ENCODE data around the gene SAPCD2. TPM values are rescaled to one million over a fixed set of nuclear protein-coding genes. Genes with fewer than 3 reads are reported as not detected.

Gene SAPCD2
- total and polyA plus RNA-seq, 5 donors: 0.08 to 0.63 (median 0.18) TPM

- H3K4me1 ChIP-seq (ENCODE audit: control insufficient read depth, insufficient read depth, low read length): no peaks in the 10 kb centered on the region
- intact Hi-C loops (cut with DNase I): no loop called here
- no peak overlapping the region for H3K27ac ChIP-seq (ENCODE audit: low read length)
- H3K4me3 ChIP-seq (ENCODE audit: low read length): no peak overlapping the region
- DNase-seq (peak in 2 of 3 donors; percentile 40 to 60), ATAC-seq (peak in 1 of 2 donors; percentile 10)
- WGBS: 94% methylated on average over 31 of the region's 31 CpGs
- no peaks in the 10 kb centered on the region for H3K27me3 ChIP-seq (ENCODE audit: control insufficient read depth, insufficient read depth)
- no peaks in the 10 kb centered on the region for H3K9me3 ChIP-seq (ENCODE audit: control insufficient read depth, low read length)
These were observed 35.7 kb upstream of the SAPCD2 start for GRCh38 chr9:137105814-137106661.

- ATAC-seq: no peak
- H3K9me3 ChIP-seq (ENCODE audit: control insufficient read depth, low read length): no peaks in the 10 kb centered on the region
- no peak overlapping the region for H3K4me3 ChIP-seq (ENCODE audit: low read length)
- intact Hi-C loops (cut with DNase I): no loop called here
- peak in 2 of 3 donors; percentile 32 to 39 for DNase-seq
- H3K27me3 ChIP-seq (ENCODE audit: control insufficient read depth, insufficient read depth): no peaks in the 10 kb centered on the region
- no peak overlapping the region for H3K27ac ChIP-seq (ENCODE audit: low read length)
- 93% methylated on average over 37 of the region's 37 CpGs for WGBS
- no peaks in the 10 kb centered on the region for H3K4me1 ChIP-seq (ENCODE audit: control insufficient read depth, insufficient read depth, low read length)
These were observed 33.0 kb upstream of the SAPCD2 start for GRCh38 chr9:137103206-137103999.

GRCh38 chr9:137099231-137099630 is 28.9 kb upstream of the SAPCD2 start:
- WGBS: 91% methylated on average over 14 of the region's 14 CpGs
- ATAC-seq (peak in 1 of 2 donors; percentile 18), DNase-seq (peak in 2 of 3 donors; percentile 20 to 58)
- H3K9me3 ChIP-seq (ENCODE audit: control insufficient read depth, low read length): no peaks in the 10 kb centered on the region
- no peaks in the 10 kb centered on the region for H3K4me1 ChIP-seq (ENCODE audit: control insufficient read depth, insufficient read depth, low read length)
- H3K4me3 ChIP-seq (ENCODE audit: low read length): no peak overlapping the region
- H3K27ac ChIP-seq (ENCODE audit: low read length): no peak overlapping the region
- intact Hi-C loops (cut with DNase I): no loop called here
- no peaks in the 10 kb centered on the region for H3K27me3 ChIP-seq (ENCODE audit: control insufficient read depth, insufficient read depth)

- H3K27me3 ChIP-seq (ENCODE audit: control insufficient read depth, insufficient read depth): no peaks in the 10 kb centered on the region
- whole genome bisulfite sequencing: 90% methylated on average over 20 of the region's 20 CpGs
- ATAC-seq (peak; percentile 9 to 20), DNase-seq (peak in 1 of 3 donors; percentile 31)
- no peaks in the 10 kb centered on the region for H3K9me3 ChIP-seq (ENCODE audit: control insufficient read depth, low read length)
- H3K4me1 ChIP-seq (ENCODE audit: control insufficient read depth, insufficient read depth, low read length): no peaks in the 10 kb centered on the region
- no peak overlapping the region for H3K27ac ChIP-seq (ENCODE audit: low read length)
- H3K4me3 ChIP-seq (ENCODE audit: low read length): no peak overlapping the region
- intact Hi-C loops (cut with DNase I): no loop called here
These were observed 27.6 kb upstream of the SAPCD2 start for GRCh38 chr9:137097761-137098462.

GRCh38 chr9:137096785-137097546 is 26.6 kb upstream of the SAPCD2 start:
- Histone ChIP-seq H3K4me1 (ENCODE audit: control insufficient read depth, insufficient read depth, low read length) (no peaks in the 10 kb centered on the region), H3K27ac (ENCODE audit: low read length) (no peak overlapping the region), H3K4me3 (ENCODE audit: low read length) (no peak overlapping the region), H3K9me3 (ENCODE audit: control insufficient read depth, low read length) (no peaks in the 10 kb centered on the region), H3K27me3 (ENCODE audit: control insufficient read depth, insufficient read depth) (no peaks in the 10 kb centered on the region)
- DNase-seq (no peak), ATAC-seq (no peak)
- intact Hi-C loops (cut with DNase I): no loop called here
- 93% methylated on average over 31 of the region's 31 CpGs for WGBS

GRCh38 chr9:137095664-137096517 is 25.5 kb upstream of the SAPCD2 start:
- H3K4me1 ChIP-seq (ENCODE audit: control insufficient read depth, insufficient read depth, low read length): no peaks in the 10 kb centered on the region
- H3K27me3 ChIP-seq (ENCODE audit: control insufficient read depth, insufficient read depth): no peaks in the 10 kb centered on the region
- H3K4me3 ChIP-seq (ENCODE audit: low read length): no peak overlapping the region
- ATAC-seq (no peak), DNase-seq (peak in 1 of 3 donors; percentile 60)
- no peak overlapping the region for H3K27ac ChIP-seq (ENCODE audit: low read length)
- intact Hi-C loops (cut with DNase I): no loop called here
- 79% methylated on average over 30 of the region's 30 CpGs for WGBS
- H3K9me3 ChIP-seq (ENCODE audit: control insufficient read depth, low read length): no peaks in the 10 kb centered on the region

- ATAC-seq: no peak
- no peaks in the 10 kb centered on the region for H3K4me1 ChIP-seq (ENCODE audit: control insufficient read depth, insufficient read depth, low read length)
- WGBS: 73% methylated on average over 11 of the region's 11 CpGs
- H3K4me3 ChIP-seq (ENCODE audit: low read length): no peak overlapping the region
- H3K27ac ChIP-seq (ENCODE audit: low read length): no peak overlapping the region
- H3K9me3 ChIP-seq (ENCODE audit: control insufficient read depth, low read length): no peaks in the 10 kb centered on the region
- peak in 1 of 3 donors; percentile 72 for DNase-seq
- H3K27me3 ChIP-seq (ENCODE audit: control insufficient read depth, insufficient read depth): no peaks in the 10 kb centered on the region
- intact Hi-C loops (cut with DNase I): no loop called here
These were observed 19.0 kb upstream of the SAPCD2 start for GRCh38 chr9:137089232-137089947.

- no peaks in the 10 kb centered on the region for H3K27me3 ChIP-seq (ENCODE audit: control insufficient read depth, insufficient read depth)
- H3K4me1 ChIP-seq (ENCODE audit: control insufficient read depth, insufficient read depth, low read length): no peaks in the 10 kb centered on the region
- DNase-seq (no peak), ATAC-seq (no peak)
- intact Hi-C loops (cut with DNase I): no loop called here
- no peak overlapping the region for H3K4me3 ChIP-seq (ENCODE audit: low read length)
- WGBS: 83% methylated on average over 5 of the region's 5 CpGs
- H3K9me3 ChIP-seq (ENCODE audit: control insufficient read depth, low read length): no peaks in the 10 kb centered on the region
- H3K27ac ChIP-seq (ENCODE audit: low read length): no peak overlapping the region
These were observed 17.8 kb upstream of the SAPCD2 start for GRCh38 chr9:137088121-137088520.

- Histone ChIP-seq H3K27me3 (ENCODE audit: control insufficient read depth, insufficient read depth) (no peaks in the 10 kb centered on the region), H3K9me3 (ENCODE audit: control insufficient read depth, low read length) (no peaks in the 10 kb centered on the region), H3K4me3 (ENCODE audit: low read length) (peak overlapping the region; percentile 58), H3K4me1 (ENCODE audit: control insufficient read depth, insufficient read depth, low read length) (no peaks in the 10 kb centered on the region), H3K27ac (ENCODE audit: low read length) (peak overlapping the region; percentile 53)
- ATAC-seq (peak in 1 of 2 donors; percentile 1), DNase-seq (no peak)
- 9% methylated on average over 22 of the region's 22 CpGs for WGBS
- intact Hi-C loops (cut with DNase I): no loop called here
These were observed 17.1 kb upstream of the SAPCD2 start for GRCh38 chr9:137087409-137087925.

Data from right cardiac atrium (tissue), 5 donors.